H1 (cell line): Measurements from ENCODE around the gene TBC1D2. TPM values are rescaled to one million over a fixed set of nuclear protein-coding genes. Genes with fewer than 3 reads are reported as not detected.

ENCODE experiments used
- CTCF ChIA-PET: fragments of 300-600 bp; sonication (Branson Sonifier 250); formaldehyde crosslinking; loops from one replicate; lab custom pipeline; 2021; ENCODE audit not compliant: partially characterized antibody; lab: Charles Lee
- POLR2A ChIA-PET: fragments of 300-600 bp; sonication (Branson Sonifier 250); formaldehyde crosslinking; loops from one replicate; lab custom pipeline; 2021; ENCODE audit warnings: inconsistent platforms; ENCODE audit not compliant: partially characterized antibody; lab: Charles Lee
- DNase-seq, 2 experiments: peaks; one replicate each; pipeline versions ENCODE4 v3.0.0 to v3.0.0-alpha.2; 2010 to 2022; ENCODE audit warnings: low spot score in 2 of 2, low read depth in 1 of 2, mixed read lengths in 1 of 2
- FAIRE-seq: peaks from 2 replicates; lab custom pipeline; 2011; peaks lifted over from hg19 to GRCh38; lab: Jason Lieb, UNC
- H2AFZ ChIP-seq: 2 replicates; pipeline ENCODE4 v1.8.1; 2012; ENCODE audit warnings: low read length, inconsistent platforms
- H2AK5ac ChIP-seq: 2 replicates; pipeline ENCODE4 v1.6.1; 2013; ENCODE audit warnings: low read depth, low read length
- H2BK120ac ChIP-seq: replicated peaks from 2 replicates; pipeline ENCODE3; 2013; ENCODE audit warnings: low read depth, low read length, inconsistent platforms
- H2BK12ac ChIP-seq: 2 replicates; pipeline ENCODE4 v1.6.1; 2013; ENCODE audit warnings: low read depth, low read length
- H2BK15ac ChIP-seq: 2 replicates; pipeline ENCODE4 v1.6.1; 2013; ENCODE audit warnings: low read length
- H2BK20ac ChIP-seq: 2 replicates; pipeline ENCODE4 v1.6.1; 2013; ENCODE audit warnings: low read length
- H2BK5ac ChIP-seq: 2 replicates; pipeline ENCODE4 v1.6.1; 2013; ENCODE audit warnings: low read depth, low read length
- H3K14ac ChIP-seq: 2 replicates; pipeline ENCODE4 v1.6.1; 2013; ENCODE audit warnings: inconsistent platforms; ENCODE audit not compliant: insufficient read length
- H3K18ac ChIP-seq: 2 replicates; pipeline ENCODE4 v1.6.1; 2013; ENCODE audit warnings: low read length; ENCODE audit errors: extremely low read depth
- H3K23ac ChIP-seq: 2 replicates; pipeline ENCODE4 v1.6.1; 2013; ENCODE audit warnings: inconsistent platforms; ENCODE audit not compliant: insufficient read length
- H3K23me2 ChIP-seq: 2 replicates; pipeline ENCODE4 v1.6.1; 2013; ENCODE audit warnings: low read depth, low read length
- H3K27ac ChIP-seq: 2 replicates; pipeline ENCODE4 v1.6.1; 2011; ENCODE audit warnings: low read depth, low read length, inconsistent platforms
- H3K27me3 ChIP-seq, 4 experiments: replicated peaks in 1 of 4; 1 replicate in 1 of 4; 2 replicates in 3 of 4; pipeline versions ENCODE4 v1.6.1 to v1.8.1; 2011 to 2013; ENCODE audit warnings: low read length in 3 of 4, mild to moderate bottlenecking in 3 of 4, inconsistent platforms in 2 of 4, mixed read lengths in 2 of 4, moderate library complexity in 1 of 4; ENCODE audit not compliant: control insufficient read depth in 3 of 4, insufficient read depth in 3 of 4; ENCODE audit errors: extremely low read depth in 1 of 4
- H3K36me3 ChIP-seq, 4 experiments: 2 replicates each; pipeline versions ENCODE4 v1.6.1 to v1.8.1; 2011 to 2013; ENCODE audit warnings: mild to moderate bottlenecking in 4 of 4, low read length in 3 of 4, moderate library complexity in 2 of 4, control low read depth in 1 of 4, inconsistent platforms in 1 of 4; ENCODE audit not compliant: insufficient read depth in 4 of 4, control insufficient read depth in 2 of 4
- H3K4ac ChIP-seq: replicated peaks from 2 replicates; pipeline ENCODE3; 2013; ENCODE audit warnings: low read length, low read depth, mixed read lengths, inconsistent platforms; ENCODE audit not compliant: insufficient read length
- H3K4me1 ChIP-seq, 4 experiments: replicated peaks in 1 of 4; 1 replicate in 1 of 4; 2 replicates in 3 of 4; pipeline versions ENCODE4 v1.6.1 to v1.8.1; 2011 to 2013; ENCODE audit warnings: low read length in 3 of 4, inconsistent platforms in 2 of 4, mixed read lengths in 1 of 4; ENCODE audit not compliant: insufficient read depth in 4 of 4, control insufficient read depth in 3 of 4
- H3K4me2 ChIP-seq, 2 experiments: 2 replicates each; pipeline versions ENCODE4 v1.6.1 to v1.8.1; 2011 to 2013; ENCODE audit warnings: low read depth in 2 of 2, low read length in 2 of 2, control low read depth in 1 of 2, inconsistent platforms in 1 of 2, mild to moderate bottlenecking in 1 of 2; ENCODE audit not compliant: insufficient read depth in 1 of 2
- H3K4me3 ChIP-seq, 4 experiments: fragments of 200-600, 300-600 bp in 1 of 4; sonication (generic), shearing (Covaris generic), sonication (Bioruptor Twin) in 1 of 4; 2 replicates each; pipeline versions ENCODE4 v1.5.1 to v1.8.1; 2011 to 2016; ENCODE audit warnings: low read length in 4 of 4, low read depth in 3 of 4, control low read depth in 2 of 4, inconsistent platforms in 2 of 4, mild to moderate bottlenecking in 2 of 4, mixed read lengths in 1 of 4, moderate library complexity in 1 of 4; ENCODE audit not compliant: insufficient read depth in 2 of 4; ENCODE audit errors: extremely low read depth in 1 of 4
- H3K56ac ChIP-seq: replicated peaks from 2 replicates; pipeline ENCODE3; 2013; ENCODE audit warnings: low read depth, mild to moderate bottlenecking, mixed read lengths, low read length, inconsistent platforms; ENCODE audit not compliant: insufficient read length
- H3K79me1 ChIP-seq: 2 replicates; pipeline ENCODE4 v1.6.1; 2013; ENCODE audit warnings: low read depth, low read length, control low read depth
- H3K79me2 ChIP-seq, 2 experiments: 2 replicates each; pipeline versions ENCODE4 v1.6.1 to v1.8.1; 2012 to 2013; ENCODE audit warnings: low read length in 2 of 2, mild to moderate bottlenecking in 2 of 2, inconsistent platforms in 1 of 2; ENCODE audit not compliant: insufficient read depth in 2 of 2, control insufficient read depth in 1 of 2
- H3K9ac ChIP-seq, 4 experiments: replicated peaks in 1 of 4; 1 replicate in 1 of 4; 2 replicates in 3 of 4; pipeline versions ENCODE4 v1.6.1 to v1.8.1; 2011 to 2013; ENCODE audit warnings: low read depth in 3 of 4, low read length in 3 of 4, control low read depth in 2 of 4, mild to moderate bottlenecking in 2 of 4, moderate library complexity in 2 of 4, inconsistent platforms in 1 of 4; ENCODE audit errors: extremely low read depth in 1 of 4
- H3K9me3 ChIP-seq, 2 experiments: 2 replicates each; pipeline versions ENCODE4 v1.6.1 to v1.8.1; 2012 to 2013; ENCODE audit warnings: mild to moderate bottlenecking in 2 of 2, moderate library complexity in 2 of 2, control low read depth in 1 of 2, inconsistent platforms in 1 of 2, low read depth in 1 of 2, low read length in 1 of 2, mixed read lengths in 1 of 2; ENCODE audit not compliant: insufficient read depth in 2 of 2
- H4K20me1 ChIP-seq, 2 experiments: replicated peaks in 1 of 2; 2 replicates each; pipeline versions ENCODE3 to v1.8.1; 2011 to 2013; ENCODE audit warnings: inconsistent platforms in 2 of 2, low read length in 2 of 2, mild to moderate bottlenecking in 1 of 2; ENCODE audit not compliant: insufficient read depth in 2 of 2, control insufficient read depth in 1 of 2
- H4K5ac ChIP-seq: 2 replicates; pipeline ENCODE4 v1.6.1; 2013; ENCODE audit warnings: low read length, low read depth, mixed read lengths, inconsistent platforms; ENCODE audit not compliant: insufficient read length
- H4K8ac ChIP-seq: 2 replicates; pipeline ENCODE4 v1.8.0; 2013; ENCODE audit warnings: mild to moderate bottlenecking, moderate library complexity, low read length, inconsistent platforms; ENCODE audit not compliant: insufficient read depth; ENCODE audit errors: extremely low read depth
- H4K91ac ChIP-seq: replicated peaks from 2 replicates; pipeline ENCODE3; 2013; ENCODE audit warnings: low read length, mixed read lengths, inconsistent platforms; ENCODE audit not compliant: insufficient read length
- ATF3 ChIP-seq: IDR thresholded peaks from 2 replicates; pipeline ENCODE4 v1.6.1; 2011; ENCODE audit warnings: low read depth, mild to moderate bottlenecking, low read length; ENCODE audit not compliant: insufficient read depth
- MAFK ChIP-seq: IDR thresholded peaks from 2 replicates; pipeline ENCODE4 v1.6.1; 2012; ENCODE audit warnings: low read depth, mild to moderate bottlenecking, improper control_type of control experiment, low read length
- PHF8 ChIP-seq: fragments of 200-600 bp; sonication (generic); conservative IDR thresholded peaks from 2 replicates; pipeline ENCODE4 v1.7.1; 2012; ENCODE audit warnings: low read depth, mild to moderate bottlenecking, inconsistent platforms, low read length, moderate library complexity
- SIX5 ChIP-seq: IDR thresholded peaks from 2 replicates; pipeline ENCODE4 v1.6.1; 2011; ENCODE audit warnings: mild to moderate bottlenecking, low read depth, low read length
- WGBS, 2 experiments: shearing (Covaris generic) in 1 of 2; methylation state at CpG; one replicate each; pipeline versions ENCODE4 v1.1.6 to v1.1.7; 2013 to 2015; ENCODE audit warnings: low lambda C conversion rate in 2 of 2, mixed read lengths in 2 of 2, inconsistent platforms in 1 of 2, low coverage in 1 of 2, missing lambda C conversion rate in 1 of 2; ENCODE audit not compliant: insufficient replicate concordance in 2 of 2, insufficient coverage in 1 of 2, insufficient read length in 1 of 2; ENCODE audit errors: extremely low coverage in 1 of 2, missing lambda C conversion rate in 1 of 2; 5-methylcytosine and 5-hydroxymethylcytosine counted together
- polyA plus RNA-seq, 7 experiments: library from polyadenylated mRNA; depleted of rRNA in 3 of 7; stranded (reverse) in 5 of 7; unstranded in 2 of 7; fragments of >200 nt in 5 of 7; fragments of 200-250 nt in 2 of 7; gene quantifications; 1 replicate in 5 of 7; 2 replicates in 1 of 7; 4 replicates in 1 of 7; pipeline versions ENCODE4 v1.2.1 to v1.2.3, GENCODE V29; 2011 to 2013; ENCODE audit warnings: missing spikeins in 2 of 7, mixed read lengths in 2 of 7
- total RNA-seq: library from RNA; stranded (reverse); fragmentation: NEBNext Ultra II Directional; extraction: Animal tissue kit (Norgen Biotek cat#: 25700); gene quantifications from 2 replicates; pipeline ENCODE4 v1.2.1, GENCODE V29; 2021

The TBC1D2 gene
- total and polyA plus RNA-seq, 2 of the 8 experiments (the other 6 are each of a cell fraction or from before 2014, with no cell fraction given), result 7.4 TPM

GRCh38 chr9:98184326-98184725 lies 71.1 kb downstream of the TBC1D2 start:
- Histone ChIP-seq H3K27ac (no peak overlapping the region), H2BK20ac (no peak overlapping the region), H3K79me2 (peaks cover 0 to 4% of the 10 kb centered on the region in 2 experiments; a peak in 2 of 4 replicates), H2BK5ac (no peak overlapping the region), H2BK15ac (no peak overlapping the region), H4K8ac (no peak overlapping the region), H3K23me2 (no peaks in the 10 kb centered on the region), H3K9ac (no peak overlapping the region), H2BK12ac (no peak overlapping the region), H3K18ac (no peak overlapping the region), H3K23ac (no peak overlapping the region), H3K36me3 (no peaks in the 10 kb centered on the region), H2AFZ (no peak overlapping the region), H3K14ac (no peak overlapping the region), H3K56ac (no peak overlapping the region), H3K4me3 (no peak overlapping the region), H2AK5ac (no peak overlapping the region), H3K9me3 (no peaks in the 10 kb centered on the region), H3K4me1 (peaks cover 0 to 4% (median 2%) of the 10 kb centered on the region in 4 experiments; a peak in 3 of 7 replicates), H4K91ac (no peak overlapping the region), H3K79me1 (peaks cover 3% of the 10 kb centered on the region), H4K20me1 (peaks cover 0 to 4% of the 10 kb centered on the region in 2 experiments), H3K4me2 (no peak overlapping the region), H2BK120ac (no peak overlapping the region), H3K4ac (no peak overlapping the region), H4K5ac (no peak overlapping the region), H3K27me3 (no peaks in the 10 kb centered on the region; a peak in 1 of 7 replicates)
- no peak for DNase-seq
- CTCF ChIA-PET, result interaction anchor here (0.8 to 1.8 kb wide), 4 partner anchors 11 to 110 kb away, joined by 3 to 5 read pairs (median 5); no protein-coding TSS in a partner anchor
- 92% methylated on average over 6 of the region's 6 CpGs; no CpG with 5 or more reads in 1 of the 2 experiments for WGBS, 2 experiments
- POLR2A ChIA-PET, result interaction anchor here (1.3 kb wide), 1 partner anchor 10 kb away, joined by 3 read pairs; no protein-coding TSS in a partner anchor
- TF ChIP-seq SIX5, result no peak
- TF ChIP-seq MAFK, result no peak
- no peak for TF ChIP-seq PHF8
- TF ChIP-seq ATF3, result no peak
- no peak for FAIRE-seq
